GM19397 (cell line): ENCODE measurements around the gene USF3.
"Not testable (repeated sequence)": the region's sequence is repeated elsewhere in the genome, so short reads cannot be mapped to it uniquely, and the experiment has no call there.

Source experiments
- ATAC-seq: cut with Tn5 transposase; IDR thresholded peaks from one replicate; pipeline ENCODE4 v1.9.1; 2021; ENCODE audit warnings: mild to moderate bottlenecking, moderate library complexity; ENCODE audit not compliant: unreplicated experiment

Gene USF3

GRCh38 chr3:113654851-113655250, 41.6 kb downstream of the USF3 start:
- no peak for ATAC-seq

GRCh38 chr3:113654310-113654709, 42.1 kb downstream of the USF3 start:
- no peak for ATAC-seq

DNA sequence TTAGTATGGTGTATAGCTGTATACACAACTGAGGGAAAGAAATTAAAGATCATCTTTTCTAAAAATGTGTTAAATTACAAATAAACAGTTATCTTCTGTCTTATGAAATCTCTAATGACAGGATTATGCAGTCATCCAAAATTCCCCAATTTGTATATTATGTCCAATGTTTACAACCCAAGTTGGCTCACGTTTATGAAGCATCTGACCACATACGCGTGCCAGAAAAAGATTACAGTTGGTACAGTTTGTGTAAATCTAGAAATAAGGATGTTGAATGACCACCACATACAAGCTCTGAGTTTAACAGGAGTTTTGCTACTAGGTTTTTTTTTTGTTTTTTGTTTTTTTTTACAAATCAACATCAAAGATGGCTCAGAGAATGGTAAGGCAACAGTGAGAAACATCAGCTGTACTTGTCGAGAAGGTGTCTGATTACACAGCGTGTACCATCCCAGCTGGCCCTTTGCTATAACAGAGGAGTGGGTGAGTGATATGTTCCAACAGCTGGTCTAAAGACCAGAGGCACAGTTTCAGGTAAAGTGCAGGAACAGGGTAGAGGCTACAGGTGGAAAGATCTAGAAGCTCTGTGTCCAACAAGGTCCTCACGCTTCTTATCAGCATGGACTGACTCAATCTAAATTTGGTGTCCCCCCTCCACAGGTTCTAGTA, 47.1 kb downstream of the USF3 start:
- no peak for ATAC-seq

DNA sequence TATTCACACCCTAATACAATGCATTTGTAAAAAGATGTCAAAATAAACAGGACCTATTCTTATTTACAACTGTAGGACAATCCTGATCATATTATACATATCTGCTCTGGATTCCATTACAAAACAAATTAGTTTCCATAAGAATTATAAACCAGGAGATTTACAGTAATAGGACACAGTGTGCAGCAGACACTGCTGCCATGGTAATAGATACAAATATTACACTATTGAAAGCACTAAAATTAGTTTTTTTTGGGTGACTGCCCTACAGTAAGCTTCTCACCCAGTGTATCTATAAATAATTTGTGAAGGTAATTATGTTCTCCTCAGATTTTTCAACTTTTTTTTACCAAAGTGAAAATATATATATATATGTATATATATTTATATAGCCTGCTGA, 47.9 kb downstream of the USF3 start:
- ATAC-seq: no peak

DNA sequence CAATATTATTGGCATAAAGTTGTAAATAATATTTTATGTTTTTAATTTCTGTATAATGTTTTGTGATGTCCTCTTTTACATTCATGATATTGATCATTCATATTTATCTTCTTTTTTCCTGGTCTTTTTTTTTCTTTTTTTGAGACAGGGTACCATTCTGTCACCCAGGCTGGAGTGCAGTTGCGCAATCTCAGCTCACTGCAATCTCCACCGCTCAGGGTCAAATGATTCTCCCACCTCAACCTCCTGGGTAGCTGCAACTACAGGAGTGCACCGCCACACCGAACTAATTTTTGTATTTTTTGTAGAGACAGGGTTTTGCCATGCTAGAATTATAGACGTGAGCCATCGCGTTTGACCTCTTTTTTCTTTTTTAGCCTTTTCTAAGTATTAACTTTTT, 52.9 kb downstream of the USF3 start:
- no peak for ATAC-seq

DNA sequence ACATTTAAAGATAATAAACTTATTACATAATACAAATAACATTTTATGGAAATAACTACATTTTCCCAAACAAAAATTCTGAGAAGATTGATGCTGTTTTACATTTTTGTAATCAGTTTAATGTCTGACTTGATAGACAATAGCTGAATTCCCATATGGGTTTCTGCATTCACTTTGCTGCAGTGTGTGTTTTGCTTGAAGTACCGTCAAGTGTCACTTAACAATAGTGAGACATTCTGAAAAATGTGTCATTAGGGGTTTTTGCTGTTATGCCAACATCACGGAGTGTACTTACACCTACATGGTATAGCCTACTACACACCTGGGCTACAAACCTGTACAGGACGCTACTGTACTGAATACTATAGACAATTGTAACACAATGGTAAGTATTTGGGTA, 57.5 kb downstream of the USF3 start:
- ATAC-seq: no peak

- no peak for ATAC-seq
Measured at GRCh38 chr3:113637756-113638155, 58.7 kb downstream of the USF3 start.

GRCh38 chr3:113636034-113636433, 60.4 kb downstream of the USF3 start:
- ATAC-seq: not testable (repeated sequence)

GRCh38 chr3:113634782-113635474, 61.5 kb downstream of the USF3 start:
- no peak for ATAC-seq

DNA sequence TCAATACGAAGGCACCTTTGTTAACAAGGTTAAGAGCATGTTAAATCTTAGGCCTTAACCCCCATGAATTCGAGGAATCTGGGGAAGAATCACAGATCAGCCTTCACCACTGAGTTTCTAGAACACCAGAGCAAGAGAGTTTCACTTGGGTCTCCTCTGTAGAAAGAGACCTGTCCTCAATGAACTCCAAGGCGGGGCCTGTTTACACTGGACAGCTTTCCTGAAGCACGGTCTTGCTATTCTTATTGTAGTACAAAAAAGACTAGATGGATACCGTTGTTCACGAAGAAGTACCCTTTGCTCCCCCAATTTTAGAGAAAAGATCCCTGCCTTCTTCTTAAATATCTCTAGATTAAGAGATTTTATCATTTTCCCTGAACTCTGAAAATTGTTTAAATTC, 64.9 kb downstream of the USF3 start:
- no peak for ATAC-seq

DNA sequence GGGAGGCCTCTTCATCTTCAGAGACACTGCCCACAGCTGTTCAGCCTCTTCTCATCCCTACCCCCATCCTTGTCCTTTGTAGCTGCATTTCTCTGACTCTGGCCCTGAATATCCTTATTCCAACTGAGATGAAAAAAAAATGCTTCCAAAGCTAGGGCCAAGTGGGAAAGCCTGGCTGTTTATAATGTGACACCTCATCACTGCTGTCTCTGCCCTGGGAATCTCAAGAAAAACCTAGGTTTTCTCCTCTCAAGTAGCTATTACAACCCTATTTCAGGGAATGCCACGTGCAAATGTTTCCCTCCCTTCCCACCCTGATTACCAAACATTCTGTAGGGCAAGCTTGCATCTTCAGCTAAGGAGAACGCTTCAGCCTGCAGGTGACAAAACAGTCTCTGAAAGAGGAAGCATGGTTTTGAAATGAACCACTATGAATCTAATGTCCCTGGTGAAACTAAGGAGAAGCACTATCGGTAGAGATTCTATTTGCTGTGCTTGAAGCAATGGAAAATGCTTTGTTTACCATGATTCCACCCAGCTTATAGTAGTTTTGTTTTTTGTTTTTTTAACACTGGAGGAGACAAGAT, 65.4 kb downstream of the USF3 start:
- ATAC-seq: no peak

- no peak for ATAC-seq
Measured at GRCh38 chr3:113629584-113630421, 66.6 kb downstream of the USF3 start.

GRCh38 chr3:113628788-113629187, 67.7 kb downstream of the USF3 start:
- ATAC-seq: no peak

DNA sequence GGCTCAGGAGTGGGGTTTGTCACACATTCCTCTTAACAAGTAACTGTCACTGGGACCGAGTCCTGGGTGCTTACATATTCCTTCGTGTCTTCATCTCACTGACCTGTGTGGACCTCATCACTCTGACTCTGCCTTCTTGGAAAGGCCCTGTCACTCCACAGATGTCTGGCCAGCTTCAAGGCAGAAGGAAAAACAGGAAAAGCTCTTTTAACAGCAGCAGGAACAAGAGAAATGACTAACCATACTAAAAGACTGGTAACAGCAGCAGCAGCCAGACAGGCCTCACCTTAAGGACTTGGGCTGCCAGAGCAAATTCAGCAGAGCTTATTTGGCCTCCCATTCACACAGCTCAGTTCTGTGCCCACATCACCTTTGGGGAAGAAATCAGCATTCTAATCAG, 68.1 kb downstream of the USF3 start:
- ATAC-seq: no peak

DNA sequence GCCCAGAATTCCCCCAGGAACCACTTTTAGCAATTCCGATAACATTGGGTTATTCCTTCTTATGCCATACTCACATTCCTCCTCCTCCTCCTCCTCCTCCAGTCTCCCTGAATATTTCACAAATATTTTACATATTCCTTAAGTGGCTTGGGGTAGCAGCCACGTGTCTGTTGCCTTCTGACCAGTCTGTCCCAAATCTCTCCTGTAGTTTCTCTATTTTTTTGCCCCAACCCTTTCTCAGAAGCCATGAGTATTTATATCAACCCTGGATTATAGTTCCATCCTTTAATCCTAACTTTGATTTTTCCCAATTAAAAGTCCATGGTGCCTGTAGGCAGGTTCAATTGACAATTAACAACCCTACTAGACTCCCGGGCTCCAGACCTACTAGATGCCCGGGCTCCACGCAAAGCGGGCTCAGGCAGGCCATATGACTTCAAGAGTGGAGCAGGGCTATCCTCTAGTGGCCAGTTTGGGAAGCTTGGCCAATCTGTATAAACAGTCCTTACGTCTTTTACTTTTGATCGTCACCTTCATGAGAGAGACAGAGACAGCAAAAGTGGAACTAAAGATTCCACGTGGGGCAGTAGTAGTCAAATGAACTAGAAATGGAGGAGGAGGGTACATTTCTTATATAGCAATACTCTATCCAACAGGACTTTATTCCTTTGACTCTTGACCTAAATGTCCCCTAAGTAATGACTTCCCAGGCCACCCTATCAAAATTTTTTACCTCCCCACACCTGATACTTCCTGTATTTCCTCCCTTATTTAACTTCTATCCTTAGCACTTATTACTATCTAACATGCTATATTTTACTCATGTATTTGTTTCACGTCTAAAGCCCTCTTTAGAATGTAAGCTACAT, 69.7 kb downstream of the USF3 start:
- ATAC-seq: no peak

GRCh38 chr3:113625834-113626233, 70.6 kb downstream of the USF3 start:
- no peak for ATAC-seq

GRCh38 chr3:113623811-113624210, 72.6 kb downstream of the USF3 start:
- ATAC-seq: no peak

GRCh38 chr3:113623324-113623723, 73.1 kb downstream of the USF3 start:
- ATAC-seq: no peak

- no peak for ATAC-seq
Measured at GRCh38 chr3:113620091-113620490, 76.4 kb downstream of the USF3 start.

DNA sequence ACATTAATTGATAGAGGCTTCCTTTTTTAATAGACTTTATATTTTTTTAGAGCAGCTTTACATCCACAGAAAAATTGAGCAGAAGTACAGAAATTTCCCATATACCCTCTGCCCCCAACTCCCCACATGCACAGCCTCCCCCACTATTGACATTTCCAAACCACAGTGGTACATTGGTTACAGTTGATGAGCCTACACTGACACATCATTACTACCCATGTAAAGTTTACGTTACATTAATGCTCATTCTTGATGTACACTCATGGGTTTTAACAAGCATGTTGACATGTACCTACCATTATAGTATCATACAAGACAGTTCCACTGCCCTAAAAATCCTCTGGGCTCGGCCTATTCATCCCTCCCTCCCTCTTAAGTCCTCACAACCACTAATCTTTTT, 78.7 kb downstream of the USF3 start:
- ATAC-seq: no peak

DNA sequence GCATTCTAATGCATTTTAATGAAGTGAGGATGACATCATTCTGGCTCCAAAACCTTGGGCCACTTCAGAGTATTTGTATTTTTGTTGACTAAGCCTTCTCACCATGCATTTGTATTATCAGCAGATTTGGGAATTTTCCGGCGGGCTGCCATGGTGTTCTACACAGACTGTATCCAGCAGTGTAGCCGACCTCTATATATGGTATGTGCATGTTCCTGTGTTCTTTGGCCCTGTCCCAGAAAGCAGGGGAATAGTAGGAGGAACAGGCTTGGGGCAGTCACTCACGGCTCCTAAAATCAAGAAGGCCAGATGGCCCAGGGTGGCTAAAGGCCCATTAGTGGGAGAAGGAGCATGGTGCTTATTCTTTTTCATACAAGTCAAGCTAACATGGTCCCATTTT, 80.5 kb downstream of the USF3 start:
- ATAC-seq: no peak
